ENCODE results near the gene SMIM30.
"Not testable (repeated sequence)": the region's sequence is repeated elsewhere in the genome, so short reads cannot be mapped to it uniquely, and the experiment has no call there.

SMIM30 gene

GRCh38 chr7:113119429-113119828 lies 1.1 kb upstream of the SMIM30 start:
- no peak for DNase-seq
- Histone ChIP-seq H3K4me1 (peaks cover 7% of the 10 kb centered on the region; the same call in 1 of the 2 replicates), H3K9me3 (no peaks in the 10 kb centered on the region), H3K36me3 (no peaks in the 10 kb centered on the region; the same call in 1 of the 2 replicates), H3K4me3 (ENCODE audit: low read depth, low read length) (no peak overlapping the region), H3K27me3 (no peaks in the 10 kb centered on the region)
- no peak for TF ChIP-seq CTCF (IDR thresholded peaks at IDR 0.05; ENCODE audit: low read depth, low read length)

DNA sequence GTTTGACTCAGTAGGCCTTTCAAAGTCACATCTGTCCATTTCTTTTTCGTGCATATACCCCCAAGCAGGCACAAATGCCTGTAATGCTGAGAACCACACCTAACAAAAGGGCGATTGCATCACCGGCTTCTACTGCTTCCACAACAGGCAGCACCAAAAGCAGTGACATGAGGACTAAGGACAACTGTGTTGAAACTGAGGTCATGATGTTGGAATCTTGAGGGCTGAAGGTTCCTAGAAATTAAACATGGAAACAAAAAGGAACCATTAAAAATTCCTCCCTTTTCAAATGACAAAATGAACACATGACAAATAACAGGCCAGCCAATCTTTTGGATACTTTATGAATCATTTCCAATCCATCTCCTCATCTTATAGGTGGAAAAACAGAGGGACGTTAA lies 980 bp downstream of the SMIM30 start:
- not testable (repeated sequence) for H3K36me3 ChIP-seq, H3K9me3 ChIP-seq, H3K27me3 ChIP-seq, DNase-seq, H3K4me1 ChIP-seq
- H3K4me3 ChIP-seq (ENCODE audit: low read depth, low read length): peak overlapping the region; percentile 92

GRCh38 chr7:113113912-113114311 lies 4.4 kb downstream of the SMIM30 start:
- DNase-seq: peak; percentile 22
- no peaks in the 10 kb centered on the region; the same call in 1 of the 2 replicates for H3K36me3 ChIP-seq
- H3K4me3 ChIP-seq (ENCODE audit: low read depth, low read length): no peak overlapping the region
- H3K27me3 ChIP-seq: no peaks in the 10 kb centered on the region
- H3K9me3 ChIP-seq: no peaks in the 10 kb centered on the region
- peak; percentile 42; the same call in 1 of the 2 replicates for TF ChIP-seq CTCF (IDR thresholded peaks at IDR 0.05; ENCODE audit: low read depth, low read length)
- H3K4me1 ChIP-seq: peaks cover 3% of the 10 kb centered on the region; the same call in 1 of the 2 replicates

- Histone ChIP-seq H3K36me3 (no peaks in the 10 kb centered on the region), H3K4me3 (ENCODE audit: low read depth, low read length) (no peak overlapping the region), H3K27me3 (no peaks in the 10 kb centered on the region), H3K9me3 (no peaks in the 10 kb centered on the region), H3K4me1 (no peaks in the 10 kb centered on the region)
- no peak for DNase-seq
- no peak for TF ChIP-seq CTCF (IDR thresholded peaks at IDR 0.05; ENCODE audit: low read depth, low read length)
Measured at GRCh38 chr7:113109718-113110117, 8.6 kb downstream of the SMIM30 start.

GRCh38 chr7:113100121-113100603 lies 18.2 kb downstream of the SMIM30 start:
- no peak for TF ChIP-seq CTCF (IDR thresholded peaks at IDR 0.05; ENCODE audit: low read depth, low read length)
- Histone ChIP-seq H3K27me3 (no peaks in the 10 kb centered on the region), H3K36me3 (no peaks in the 10 kb centered on the region), H3K4me3 (ENCODE audit: low read depth, low read length) (peak overlapping the region; percentile 33), H3K9me3 (no peaks in the 10 kb centered on the region), H3K4me1 (no peaks in the 10 kb centered on the region)
- peak; percentile 74 for DNase-seq

GRCh38 chr7:113099284-113099919 lies 19.0 kb downstream of the SMIM30 start:
- Histone ChIP-seq H3K4me1 (no peaks in the 10 kb centered on the region; the same call in 1 of the 2 replicates), H3K4me3 (ENCODE audit: low read depth, low read length) (peak overlapping the region; percentile 33), H3K36me3 (no peaks in the 10 kb centered on the region), H3K27me3 (no peaks in the 10 kb centered on the region), H3K9me3 (no peaks in the 10 kb centered on the region)
- no peak for TF ChIP-seq CTCF (IDR thresholded peaks at IDR 0.05; ENCODE audit: low read depth, low read length)
- DNase-seq: no peak

Measured in BE2C (cell line).